CD4-positive, alpha-beta T cell (primary cell): ENCODE data around the gene HYKK. TPM values are rescaled to one million over a fixed set of nuclear protein-coding genes. Genes with fewer than 3 reads are reported as not detected.
"Not testable (repeated sequence)": the region's sequence is repeated elsewhere in the genome, so short reads cannot be mapped to it uniquely, and the experiment has no call there.

Experiments used
- ATAC-seq: fragments of 200-7000 bp; cut with Tn5 transposase; one replicate; pipeline ENCODE4 v1.10.0; 2022; ENCODE audit warnings: mild to moderate bottlenecking; ENCODE audit not compliant: poor library complexity
- CTCF ChIA-PET: fragments of 350-600 bp; sonication (Branson Sonifier 250); formaldehyde crosslinking; loops from one replicate; lab custom pipeline; 2021; ENCODE audit warnings: antibody characterized with exemption, inconsistent platforms; lab: Charles Lee
- POLR2A ChIA-PET: fragments of 350-600 bp; sonication (Branson Sonifier 250); formaldehyde crosslinking; loops from one replicate; lab custom pipeline; 2021; ENCODE audit warnings: antibody characterized with exemption, inconsistent platforms; lab: Charles Lee
- DNase-seq, 14 experiments: peaks; one replicate each; pipeline ENCODE4 v3.0.0-alpha.2; 2013 to 2020; ENCODE audit warnings: mixed read lengths in 2 of 14
- H3K27ac ChIP-seq, 2 donors: one replicate each; pipeline versions ENCODE4 v1.5.1 to v1.7.0; 2013; ENCODE audit warnings: low read length in 2 of 2, low read depth in 1 of 2, mild to moderate bottlenecking in 1 of 2
- H3K27me3 ChIP-seq, 2 experiments: 1 replicate in 1 of 2; 2 replicates in 1 of 2; pipeline versions ENCODE4 v1.6.1 to v1.7.0; 2013; ENCODE audit warnings: low read length in 2 of 2, control low read depth in 1 of 2, mild to moderate bottlenecking in 1 of 2, moderate library complexity in 1 of 2; ENCODE audit not compliant: insufficient read depth in 2 of 2, control insufficient read depth in 1 of 2
- H3K36me3 ChIP-seq: one replicate; pipeline ENCODE4 v1.6.1; 2013; ENCODE audit warnings: low read length, control low read depth; ENCODE audit not compliant: insufficient read depth
- H3K4me1 ChIP-seq: one replicate; pipeline ENCODE4 v1.6.1; 2013; ENCODE audit warnings: low read length, control low read depth; ENCODE audit not compliant: insufficient read depth
- H3K4me3 ChIP-seq: one replicate; pipeline ENCODE4 v1.5.1; 2013; ENCODE audit warnings: mild to moderate bottlenecking, low read length, moderate library complexity
- H3K9me3 ChIP-seq, 2 experiments: 1 replicate in 1 of 2; 2 replicates in 1 of 2; pipeline versions ENCODE4 v1.6.1 to v1.7.0; 2013; ENCODE audit warnings: low read length in 2 of 2, mild to moderate bottlenecking in 2 of 2, control low read depth in 1 of 2, moderate library complexity in 1 of 2; ENCODE audit not compliant: control insufficient read depth in 1 of 2, insufficient read depth in 1 of 2
- H3K27ac Mint-ChIP-seq: one replicate; pipeline ENCODE4 v1.8.0; 2020; ENCODE audit warnings: mixed read lengths
- H3K27me3 Mint-ChIP-seq: one replicate; pipeline ENCODE4 v1.8.0; 2021; ENCODE audit warnings: mixed read lengths
- H3K36me3 Mint-ChIP-seq: one replicate; pipeline ENCODE4 v1.8.0; 2021; ENCODE audit warnings: low read depth, mixed read lengths
- H3K4me1 Mint-ChIP-seq: one replicate; pipeline ENCODE4 v1.8.0; 2021; ENCODE audit warnings: low read depth, mixed read lengths
- H3K4me3 Mint-ChIP-seq: one replicate; pipeline ENCODE4 v1.8.0; 2020; ENCODE audit warnings: mild to moderate bottlenecking, mixed read lengths
- H3K9me3 Mint-ChIP-seq: one replicate; pipeline ENCODE4 v1.8.0; 2020; ENCODE audit warnings: mixed read lengths
- intact Hi-C, 2 experiments: fragments of 100-400 bp; cut with DNase I in 1 of 2; cut with micrococcal nuclease in 1 of 2; formaldehyde crosslinking; loops; one replicate each; pipeline versions ENCODE4 v1.15.1 to v1.9.0; 2023 to 2025; cut with DNase I, micrococcal nuclease
- total RNA-seq, 174 experiments: library from RNA in 2 of 174; stranded (reverse) in 2 of 174; gene quantifications; one replicate each; pipeline ENCODE4 v1.2.3 and lab custom pipeline; 2021 to 2026
- TF ChIP-seq, protein P1 (sequence below): fragments of 200-600 bp; IDR thresholded peaks from one replicate; pipeline ENCODE4 v1.8.0; 2022; ENCODE audit warnings: antibody characterized with exemption, mild to moderate bottlenecking

Gene HYKK
- total RNA-seq, 2 experiments from 2014 or later = 1.8 to 2.3 TPM

DNA sequence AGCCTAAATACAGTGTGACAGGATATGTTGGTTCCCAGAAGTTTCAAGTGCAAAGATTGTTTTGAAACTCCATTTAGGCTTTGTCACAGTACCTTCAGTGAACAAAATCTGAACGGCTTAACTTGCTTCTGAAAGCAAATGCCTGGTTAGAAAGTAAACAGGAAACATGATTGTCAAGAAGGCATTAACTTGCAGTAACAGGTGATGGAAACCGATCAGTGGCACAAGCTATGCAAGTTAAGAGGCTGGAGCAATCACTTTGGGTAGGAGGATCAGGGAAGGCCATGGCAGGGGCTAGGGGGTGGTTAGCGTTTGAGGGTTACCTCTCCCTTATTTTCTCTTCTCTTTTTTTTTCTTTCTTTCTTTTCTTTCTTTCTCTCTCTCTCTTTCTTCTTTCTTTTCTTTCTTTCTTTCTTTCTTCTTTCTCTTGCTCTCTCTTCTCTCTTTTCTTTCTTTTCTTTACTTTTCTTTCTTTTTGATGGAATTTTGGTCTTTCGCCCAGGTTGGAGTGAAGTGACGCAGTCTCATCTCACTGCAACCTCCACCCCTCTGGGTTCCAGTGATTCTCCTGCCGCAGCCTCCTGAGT is 2.4 kb downstream of the HYKK start:
- Mint-ChIP-seq H3K27ac (peak overlapping the region; percentile 69), H3K36me3 (no peaks in the 10 kb centered on the region), H3K27me3 (no peaks in the 10 kb centered on the region), H3K9me3 (no peaks in the 10 kb centered on the region), H3K4me1 (peaks cover 36% of the 10 kb centered on the region), H3K4me3 (peak overlapping the region; percentile 52)
- ATAC-seq (no peak), DNase-seq (peak in 4 of 14 experiments; percentile 4 to 15 (median 11))
- POLR2A ChIA-PET = interaction anchor here (3.1 to 3.3 kb wide), 2 partner anchors 31 to 72 kb away, joined by 17 to 27 read pairs; partner anchors contain the start of genes IREB2 and PSMA4
- Histone ChIP-seq H3K9me3 (no peaks in the 10 kb centered on the region), H3K4me1 (peaks cover 23% of the 10 kb centered on the region), H3K36me3 (no peaks in the 10 kb centered on the region), H3K27ac (no peak overlapping the region), H3K4me3 (no peak overlapping the region), H3K27me3 (no peaks in the 10 kb centered on the region)
- TF ChIP-seq, protein P1, sequence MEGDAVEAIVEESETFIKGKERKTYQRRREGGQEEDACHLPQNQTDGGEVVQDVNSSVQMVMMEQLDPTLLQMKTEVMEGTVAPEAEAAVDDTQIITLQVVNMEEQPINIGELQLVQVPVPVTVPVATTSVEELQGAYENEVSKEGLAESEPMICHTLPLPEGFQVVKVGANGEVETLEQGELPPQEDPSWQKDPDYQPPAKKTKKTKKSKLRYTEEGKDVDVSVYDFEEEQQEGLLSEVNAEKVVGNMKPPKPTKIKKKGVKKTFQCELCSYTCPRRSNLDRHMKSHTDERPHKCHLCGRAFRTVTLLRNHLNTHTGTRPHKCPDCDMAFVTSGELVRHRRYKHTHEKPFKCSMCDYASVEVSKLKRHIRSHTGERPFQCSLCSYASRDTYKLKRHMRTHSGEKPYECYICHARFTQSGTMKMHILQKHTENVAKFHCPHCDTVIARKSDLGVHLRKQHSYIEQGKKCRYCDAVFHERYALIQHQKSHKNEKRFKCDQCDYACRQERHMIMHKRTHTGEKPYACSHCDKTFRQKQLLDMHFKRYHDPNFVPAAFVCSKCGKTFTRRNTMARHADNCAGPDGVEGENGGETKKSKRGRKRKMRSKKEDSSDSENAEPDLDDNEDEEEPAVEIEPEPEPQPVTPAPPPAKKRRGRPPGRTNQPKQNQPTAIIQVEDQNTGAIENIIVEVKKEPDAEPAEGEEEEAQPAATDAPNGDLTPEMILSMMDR = no peak
- intact Hi-C loops = loop anchor here in 1 of 2 experiments (2.0 kb wide), 1 partner anchor 31 kb away; the partner anchor contains the start of gene PSMA4
- CTCF ChIA-PET = no interaction called here

DNA sequence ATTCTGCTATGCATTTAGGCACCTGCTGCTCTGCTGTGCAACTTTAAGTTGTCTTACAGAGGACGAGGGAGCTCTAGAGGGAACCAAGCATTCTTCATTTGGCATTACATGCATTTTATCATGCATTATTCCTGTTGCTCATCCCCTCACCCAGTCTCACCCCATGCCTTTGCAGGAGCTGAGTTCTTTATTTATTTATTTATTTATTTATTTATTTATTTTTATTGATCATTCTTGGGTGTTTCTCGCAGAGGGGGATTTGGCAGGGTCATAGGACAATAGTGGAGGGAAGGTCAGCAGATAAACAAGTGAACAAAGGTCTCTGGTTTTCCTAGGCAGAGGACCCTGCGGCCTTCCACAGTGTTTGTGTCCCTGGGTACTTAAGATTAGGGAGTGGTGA is 12.7 kb downstream of the HYKK start:
- H3K36me3 ChIP-seq, H3K4me3 ChIP-seq, H3K4me3 Mint-ChIP-seq, H3K27ac ChIP-seq, H3K4me1 ChIP-seq, H3K27me3 Mint-ChIP-seq, H3K9me3 Mint-ChIP-seq, intact Hi-C loops, POLR2A ChIA-PET, H3K4me1 Mint-ChIP-seq, H3K27me3 ChIP-seq, H3K27ac Mint-ChIP-seq, ATAC-seq, DNase-seq, H3K9me3 ChIP-seq, CTCF ChIA-PET: not testable (repeated sequence)
- peaks cover 11% of the 10 kb centered on the region for H3K36me3 Mint-ChIP-seq

DNA sequence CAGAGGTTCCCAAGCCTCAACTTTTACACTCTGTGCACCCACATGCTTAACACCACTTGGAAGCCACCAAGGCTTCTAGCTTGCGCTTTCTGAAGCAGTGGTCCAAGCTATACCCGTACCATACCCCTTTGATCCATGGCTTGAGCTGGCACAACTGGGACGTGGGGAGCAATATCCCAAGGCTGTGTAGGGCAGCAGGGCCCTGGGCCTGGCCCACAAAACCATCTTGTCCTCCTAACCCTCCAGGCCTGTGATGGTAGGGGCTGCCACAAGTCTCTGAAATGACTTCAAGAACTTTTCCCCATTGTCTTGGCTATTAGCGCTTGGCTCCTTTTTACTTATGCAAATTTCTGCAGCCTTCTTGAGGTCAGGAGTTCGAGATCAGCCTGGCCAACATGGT is 16.9 kb downstream of the HYKK start:
- POLR2A ChIA-PET = no interaction called here
- no peaks in the 10 kb centered on the region for H3K27me3 Mint-ChIP-seq
- H3K27ac Mint-ChIP-seq = no peak overlapping the region
- TF ChIP-seq, protein P1 = no peak
- no peak overlapping the region for H3K4me3 ChIP-seq
- no peak overlapping the region for H3K27ac ChIP-seq
- peaks cover 6% of the 10 kb centered on the region for H3K36me3 Mint-ChIP-seq
- intact Hi-C loops = no loop called here
- CTCF ChIA-PET = no interaction called here
- H3K4me1 Mint-ChIP-seq = no peaks in the 10 kb centered on the region
- H3K9me3 ChIP-seq = no peaks in the 10 kb centered on the region
- H3K27me3 ChIP-seq = no peaks in the 10 kb centered on the region
- H3K4me1 ChIP-seq = no peaks in the 10 kb centered on the region
- ATAC-seq = no peak
- no peak overlapping the region for H3K4me3 Mint-ChIP-seq
- no peaks in the 10 kb centered on the region for H3K36me3 ChIP-seq
- no peak for DNase-seq
- no peaks in the 10 kb centered on the region for H3K9me3 Mint-ChIP-seq

DNA sequence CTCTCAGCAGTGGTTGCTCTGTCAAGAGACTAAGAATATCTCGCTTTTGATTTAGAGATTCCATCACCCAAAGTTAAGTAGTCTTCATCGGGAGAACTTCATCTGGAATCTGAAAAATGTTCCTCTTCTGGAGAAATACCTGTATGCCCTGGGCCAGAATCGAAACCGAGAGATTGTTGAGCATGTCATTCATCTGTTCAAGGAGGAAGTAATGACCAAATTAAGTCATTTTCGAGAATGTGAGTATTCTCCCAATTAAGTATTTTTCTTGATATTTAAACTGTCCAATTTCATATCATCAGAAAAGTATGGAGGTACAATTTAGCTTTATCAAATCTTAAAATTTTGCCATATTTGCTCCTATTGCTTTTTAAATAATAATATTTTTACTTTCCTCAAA is 19.9 kb downstream of the HYKK start:
- ChIA-PET CTCF (no interaction called here), POLR2A (interaction anchor here (0.7 kb wide), 1 partner anchor 14 kb away, joined by 3 read pairs; no protein-coding TSS in a partner anchor)
- no peak overlapping the region for H3K4me3 ChIP-seq
- H3K27me3 ChIP-seq = no peaks in the 10 kb centered on the region
- Mint-ChIP-seq H3K4me3 (no peak overlapping the region), H3K27ac (no peak overlapping the region), H3K9me3 (no peaks in the 10 kb centered on the region), H3K27me3 (no peaks in the 10 kb centered on the region), H3K4me1 (no peaks in the 10 kb centered on the region), H3K36me3 (no peaks in the 10 kb centered on the region)
- no peak overlapping the region for H3K27ac ChIP-seq
- H3K4me1 ChIP-seq = no peaks in the 10 kb centered on the region
- ATAC-seq = no peak
- H3K9me3 ChIP-seq = no peaks in the 10 kb centered on the region
- intact Hi-C loops = no loop called here
- no peaks in the 10 kb centered on the region for H3K36me3 ChIP-seq
- DNase-seq = no peak
- TF ChIP-seq, protein P1 = no peak
